SH-SY5Y (cell line): ENCODE data around the gene DRICH1.

Source experiments
- GATA2 ChIP-seq: IDR thresholded peaks from 2 replicates; pipeline ENCODE4 v1.6.1; 2011; ENCODE audit warnings: mild to moderate bottlenecking, low read depth, low read length
- GATA3 ChIP-seq: IDR thresholded peaks from 2 replicates; pipeline ENCODE4 v1.6.1; 2011; ENCODE audit warnings: low read depth, mild to moderate bottlenecking, low read length, moderate library complexity

Gene DRICH1

GRCh38 chr22:23574371-23574811 lies 57.7 kb downstream of the DRICH1 start:
- no peak for TF ChIP-seq GATA3
- TF ChIP-seq GATA2 = no peak

- TF ChIP-seq GATA3 = no peak
- TF ChIP-seq GATA2 = no peak
These were observed 60.6 kb downstream of the DRICH1 start for GRCh38 chr22:23571486-23571885.

GRCh38 chr22:23570681-23571080 lies 61.4 kb downstream of the DRICH1 start:
- no peak for TF ChIP-seq GATA2
- TF ChIP-seq GATA3 = no peak

GRCh38 chr22:23569716-23570115 lies 62.4 kb downstream of the DRICH1 start:
- TF ChIP-seq GATA3 = no peak
- TF ChIP-seq GATA2 = no peak

DNA sequence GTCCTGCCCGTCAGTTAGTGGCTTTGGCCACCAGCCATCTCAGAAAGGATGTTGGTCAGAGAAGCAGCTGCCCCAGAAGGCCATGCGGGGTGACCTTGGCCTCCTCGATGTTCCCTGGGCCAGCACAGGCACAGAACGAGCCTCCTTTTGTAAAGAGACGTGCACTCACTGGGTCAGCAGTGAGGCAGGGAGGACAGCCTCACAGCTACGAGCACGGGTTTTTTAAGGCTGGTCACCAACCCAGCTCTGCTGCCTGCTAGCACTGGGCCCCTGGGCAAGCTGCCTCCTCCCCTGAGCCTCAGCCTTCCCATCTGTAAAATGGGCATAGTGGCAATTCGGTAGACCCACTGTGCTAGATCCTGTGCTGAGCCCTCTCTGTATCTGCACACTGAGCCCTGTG lies 62.8 kb downstream of the DRICH1 start:
- no peak for TF ChIP-seq GATA2
- no peak for TF ChIP-seq GATA3

GRCh38 chr22:23566705-23567475 lies 65.2 kb downstream of the DRICH1 start:
- TF ChIP-seq GATA3 = no peak
- TF ChIP-seq GATA2 = no peak

- no peak for TF ChIP-seq GATA2
- no peak for TF ChIP-seq GATA3
These were observed 66.0 kb downstream of the DRICH1 start for GRCh38 chr22:23565915-23566704.

DNA sequence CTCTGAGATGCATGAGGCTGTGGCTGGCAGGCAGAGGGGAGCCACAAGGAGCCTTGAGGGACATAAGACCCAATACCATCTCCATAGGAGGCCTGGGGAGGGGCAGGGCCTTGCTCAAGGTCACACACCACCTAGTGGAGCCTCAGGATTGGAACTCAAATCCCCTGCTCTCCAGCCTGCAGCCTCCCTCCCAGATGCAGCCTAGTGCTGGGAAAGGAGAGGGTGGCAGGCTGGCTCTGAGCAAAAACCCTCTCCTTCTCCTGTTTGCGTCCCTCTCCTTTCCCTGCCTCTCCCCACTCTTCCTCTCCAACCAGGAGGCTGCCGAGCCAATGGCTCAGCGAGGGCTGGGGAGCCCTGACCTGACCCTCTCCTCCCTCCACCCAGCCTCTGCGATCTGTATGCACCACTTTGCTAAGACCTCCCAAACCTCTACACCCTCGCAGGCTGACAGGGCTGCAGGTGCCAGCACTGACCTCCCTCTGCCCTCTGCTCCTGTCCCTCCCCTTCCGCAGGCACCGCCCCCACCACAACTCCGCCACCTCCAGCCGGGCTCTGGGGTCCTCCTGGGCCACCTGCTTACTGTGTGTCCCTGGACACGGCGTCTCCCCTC lies 66.7 kb downstream of the DRICH1 start:
- TF ChIP-seq GATA2 (no peak), GATA3 (no peak)

- TF ChIP-seq GATA3 (no peak), GATA2 (no peak)
These were observed 67.8 kb downstream of the DRICH1 start for GRCh38 chr22:23564276-23564675.

DNA sequence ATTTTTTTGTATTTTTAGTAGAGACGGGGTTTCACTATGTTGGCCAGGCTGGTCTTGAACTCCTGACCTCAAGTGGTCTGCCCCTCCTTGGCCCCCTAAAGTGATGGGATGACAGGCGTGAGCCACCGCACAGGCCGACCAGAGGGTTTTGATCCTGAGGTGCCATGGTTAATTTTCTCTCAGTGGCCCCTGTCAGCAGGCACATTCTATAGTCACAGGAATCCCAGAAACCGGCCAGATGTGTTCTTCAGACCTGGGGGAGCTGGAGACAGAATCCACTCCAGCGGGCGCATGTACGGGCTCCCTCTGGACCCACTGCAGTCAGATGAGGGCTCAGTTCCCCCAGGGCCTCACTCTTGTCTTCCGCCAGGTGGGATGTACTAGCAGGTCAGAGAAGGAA lies 69.0 kb downstream of the DRICH1 start:
- TF ChIP-seq GATA3 (no peak), GATA2 (no peak)

- no peak for TF ChIP-seq GATA2
- no peak for TF ChIP-seq GATA3
These were observed 69.9 kb downstream of the DRICH1 start for GRCh38 chr22:23562186-23562585.
